PC-3 (cell line): ENCODE results near the gene MYEOV.

ENCODE experiments used
- EZH2 ChIP-seq: fragments of 300-600 bp; sonication (generic); IDR thresholded peaks from one replicate; pipeline ENCODE4 v1.6.1; 2017; ENCODE audit warnings: antibody characterized with exemption, mild to moderate bottlenecking, low read length; ENCODE audit not compliant: unreplicated experiment
- EZH2phosphoT487 ChIP-seq: fragments of 300-600 bp; sonication (generic); IDR thresholded peaks from 2 replicates; pipeline ENCODE4 v1.6.1; 2018; ENCODE audit warnings: mild to moderate bottlenecking, antibody characterized with exemption, low read length, borderline replicate concordance
- TF ChIP-seq, protein P1 (sequence below): fragments of 300-600 bp; sonication (generic); conservative IDR thresholded peaks from 2 replicates; pipeline ENCODE4 v1.5.1; 2017; ENCODE audit warnings: antibody characterized with exemption, low read depth, mild to moderate bottlenecking, low read length

DNA sequence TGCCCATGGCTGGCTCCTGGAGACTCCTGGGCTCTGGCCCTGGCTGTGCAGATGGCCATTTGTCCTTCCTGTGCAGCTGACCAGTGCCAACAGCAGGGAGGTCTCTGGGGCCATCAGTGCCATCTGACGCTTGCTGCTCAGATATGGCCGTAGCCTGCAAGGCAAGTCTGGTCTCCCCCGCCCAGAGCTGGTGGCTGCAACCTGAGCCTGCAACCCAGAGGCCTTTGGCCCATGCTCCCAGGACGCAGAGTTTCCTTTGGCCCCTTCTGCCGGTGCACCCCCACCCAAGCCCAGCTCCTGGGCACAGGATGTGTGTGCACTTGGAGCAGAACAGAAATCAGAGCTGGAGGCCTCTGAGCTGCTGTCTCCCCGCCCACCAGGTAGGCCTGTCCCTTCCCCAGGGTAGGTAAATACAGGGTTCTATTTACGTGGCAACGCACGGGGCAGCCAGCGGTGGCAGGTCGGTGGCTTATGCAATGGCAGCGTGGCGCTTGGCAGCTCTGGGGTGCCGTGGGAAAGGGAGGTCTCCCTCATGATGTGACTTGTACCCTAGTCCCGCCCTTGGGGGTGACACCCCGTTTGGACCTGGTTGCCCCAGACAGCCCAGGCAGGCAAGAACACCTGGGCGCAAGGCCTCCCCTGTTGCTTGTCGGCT is 21.0 kb upstream of the MYEOV start:
- TF ChIP-seq, protein P1, sequence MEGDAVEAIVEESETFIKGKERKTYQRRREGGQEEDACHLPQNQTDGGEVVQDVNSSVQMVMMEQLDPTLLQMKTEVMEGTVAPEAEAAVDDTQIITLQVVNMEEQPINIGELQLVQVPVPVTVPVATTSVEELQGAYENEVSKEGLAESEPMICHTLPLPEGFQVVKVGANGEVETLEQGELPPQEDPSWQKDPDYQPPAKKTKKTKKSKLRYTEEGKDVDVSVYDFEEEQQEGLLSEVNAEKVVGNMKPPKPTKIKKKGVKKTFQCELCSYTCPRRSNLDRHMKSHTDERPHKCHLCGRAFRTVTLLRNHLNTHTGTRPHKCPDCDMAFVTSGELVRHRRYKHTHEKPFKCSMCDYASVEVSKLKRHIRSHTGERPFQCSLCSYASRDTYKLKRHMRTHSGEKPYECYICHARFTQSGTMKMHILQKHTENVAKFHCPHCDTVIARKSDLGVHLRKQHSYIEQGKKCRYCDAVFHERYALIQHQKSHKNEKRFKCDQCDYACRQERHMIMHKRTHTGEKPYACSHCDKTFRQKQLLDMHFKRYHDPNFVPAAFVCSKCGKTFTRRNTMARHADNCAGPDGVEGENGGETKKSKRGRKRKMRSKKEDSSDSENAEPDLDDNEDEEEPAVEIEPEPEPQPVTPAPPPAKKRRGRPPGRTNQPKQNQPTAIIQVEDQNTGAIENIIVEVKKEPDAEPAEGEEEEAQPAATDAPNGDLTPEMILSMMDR, result no peak
- TF ChIP-seq EZH2 (no peak), EZH2phosphoT487 (no peak)
